HG03280 (cell line): ENCODE measurements around the gene INTS11.

Source experiments
- ATAC-seq: cut with Tn5 transposase; IDR thresholded peaks from one replicate; pipeline ENCODE4 v1.9.1; 2021; ENCODE audit warnings: mild to moderate bottlenecking, moderate library complexity; ENCODE audit not compliant: unreplicated experiment

INTS11 gene

GRCh38 chr1:1345384-1345783 is 20.9 kb upstream of the INTS11 start:
- no peak for ATAC-seq

DNA sequence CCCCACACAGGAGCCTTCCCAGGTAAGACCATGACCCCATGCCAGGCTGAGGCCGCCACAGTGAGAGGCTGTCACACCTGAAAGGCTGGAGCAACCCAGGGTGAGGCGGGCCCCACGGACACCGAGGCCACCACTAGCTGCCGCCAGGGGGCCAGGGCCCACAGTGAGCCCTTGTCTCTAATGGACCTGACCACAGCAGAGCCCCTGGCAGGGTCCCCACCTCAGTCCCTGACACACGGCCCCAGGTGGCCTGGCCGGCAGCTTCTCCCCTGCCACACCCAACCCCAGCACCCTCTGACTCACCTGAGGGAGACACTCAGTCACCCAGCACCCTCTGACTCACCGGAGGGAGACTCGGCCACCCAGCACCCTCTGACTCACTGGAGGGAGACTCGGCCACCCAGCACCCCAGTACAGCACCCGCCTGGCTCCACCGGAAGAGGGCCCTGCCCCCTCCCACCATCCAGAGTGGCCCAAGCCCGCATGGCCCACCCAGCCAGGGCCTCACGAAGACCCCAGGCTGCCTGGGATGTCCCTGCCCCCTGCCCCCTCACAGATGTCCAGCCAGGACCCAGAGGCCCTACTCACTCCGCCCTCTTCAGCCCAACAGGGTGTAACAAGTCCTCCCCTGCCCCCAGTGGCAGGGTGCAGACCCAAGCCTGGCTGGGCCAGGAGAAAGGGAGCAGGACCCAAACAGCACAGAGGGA is 20.3 kb upstream of the INTS11 start:
- ATAC-seq = no peak

DNA sequence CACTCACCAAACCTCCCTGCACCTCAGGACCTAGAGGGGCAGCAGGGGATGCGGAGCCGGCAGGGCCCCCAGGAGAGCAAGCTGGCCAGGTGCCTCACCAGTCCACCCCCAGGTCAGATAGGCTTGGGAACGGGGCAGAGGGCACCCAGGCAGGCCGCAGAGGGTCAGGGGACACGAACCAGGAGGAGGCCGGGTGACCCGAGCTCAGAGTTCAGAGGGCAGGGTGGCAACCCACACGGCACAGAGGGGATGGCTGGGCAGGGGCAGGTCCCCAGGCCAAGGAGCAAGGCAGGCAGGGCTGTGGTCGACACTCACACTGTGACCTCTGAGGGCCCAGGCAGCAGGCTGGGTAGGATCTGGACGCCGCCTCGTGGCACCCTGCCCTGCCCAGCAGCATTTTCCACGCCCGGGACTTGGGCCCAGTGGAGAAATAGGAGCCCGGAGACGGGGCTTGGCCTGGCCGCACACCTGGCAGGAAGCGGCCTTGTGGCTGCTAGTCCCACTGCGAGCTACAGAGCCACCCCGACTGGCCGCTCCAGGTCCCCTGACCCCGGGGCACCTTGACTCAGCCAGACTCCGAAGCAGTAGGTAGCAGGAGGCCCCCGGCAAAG is 19.5 kb upstream of the INTS11 start:
- ATAC-seq = no peak

- ATAC-seq = no peak
Measured at GRCh38 chr1:1342584-1343115, 18.2 kb upstream of the INTS11 start.

DNA sequence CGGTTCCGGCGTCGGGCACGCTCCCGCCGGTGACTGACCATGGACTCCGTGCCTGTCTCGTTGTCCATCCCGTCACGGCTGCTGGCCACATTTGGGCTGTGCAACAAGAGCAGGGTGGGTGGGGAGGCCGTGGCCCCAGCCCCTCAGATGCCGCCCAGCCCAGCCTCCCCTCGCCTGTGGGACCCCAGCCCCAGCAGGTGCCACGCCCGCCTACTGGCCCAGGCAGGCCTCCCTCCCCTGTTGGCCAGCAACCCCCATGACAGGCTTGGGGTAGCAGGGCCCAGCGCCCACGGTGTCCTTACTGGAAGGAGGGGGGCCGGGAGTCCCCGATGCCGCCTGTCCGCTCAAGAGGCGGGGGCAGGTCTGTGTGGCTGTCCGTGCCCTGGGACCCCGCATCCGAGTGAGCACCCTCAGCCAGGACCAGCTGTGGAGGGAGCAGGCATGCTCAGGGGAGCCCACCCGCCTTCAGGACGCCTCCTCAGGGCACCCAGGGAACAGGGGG is 17.7 kb upstream of the INTS11 start:
- no peak for ATAC-seq

DNA sequence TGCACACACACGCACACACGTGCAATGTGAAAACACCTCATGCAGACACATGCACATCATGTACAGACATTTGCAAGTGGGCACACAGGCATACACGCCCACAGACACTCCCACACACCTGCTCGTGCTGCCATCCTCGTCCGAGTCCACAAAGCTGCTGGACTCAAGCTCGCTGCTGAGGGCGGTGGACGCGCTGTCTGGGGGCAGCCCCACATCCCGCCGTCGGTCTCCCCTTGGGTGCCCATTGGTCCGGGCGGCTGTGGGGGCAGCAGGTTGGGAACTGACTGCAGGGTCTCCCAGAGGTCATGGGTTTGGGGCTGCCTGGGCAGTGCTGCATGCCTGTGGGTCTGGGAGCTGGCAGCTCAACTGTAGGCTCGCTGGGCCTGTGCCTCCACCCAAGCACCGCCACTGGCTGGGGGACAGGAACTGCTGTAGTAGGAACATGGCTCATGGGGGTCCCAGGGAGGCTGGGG is 17.1 kb upstream of the INTS11 start:
- ATAC-seq = no peak

DNA sequence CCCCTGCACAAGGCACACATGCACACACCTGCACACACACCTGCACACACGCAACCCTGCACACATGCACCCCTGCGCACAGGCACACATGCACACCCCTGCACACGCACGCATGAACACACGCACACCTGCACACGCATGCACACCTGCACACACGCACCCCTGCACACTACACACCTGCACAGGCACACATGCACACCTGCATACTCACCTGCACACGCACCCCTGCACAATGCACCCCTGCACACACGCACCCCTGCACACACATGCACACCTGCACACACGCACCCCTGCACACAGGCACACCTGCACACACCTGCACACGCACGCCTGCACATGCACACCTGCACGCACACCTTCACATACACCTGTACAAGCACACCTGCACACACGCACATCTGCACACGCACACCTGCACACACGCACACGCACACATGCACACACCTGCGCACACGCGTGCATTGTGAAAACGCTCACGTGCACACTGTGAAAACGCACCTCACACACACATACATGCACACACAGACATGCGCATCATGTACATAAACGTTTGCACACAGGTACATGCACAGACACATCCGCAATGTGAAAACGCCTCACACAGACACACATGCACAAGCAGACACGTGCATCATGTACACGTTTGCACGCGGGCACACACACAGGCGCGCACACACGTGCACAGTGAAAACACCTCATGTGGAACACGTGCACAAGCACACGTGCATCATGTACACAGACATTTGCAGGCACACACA is 16.5 kb upstream of the INTS11 start:
- no peak for ATAC-seq

- no peak for ATAC-seq
Measured at GRCh38 chr1:1340185-1340584, 15.7 kb upstream of the INTS11 start.

DNA sequence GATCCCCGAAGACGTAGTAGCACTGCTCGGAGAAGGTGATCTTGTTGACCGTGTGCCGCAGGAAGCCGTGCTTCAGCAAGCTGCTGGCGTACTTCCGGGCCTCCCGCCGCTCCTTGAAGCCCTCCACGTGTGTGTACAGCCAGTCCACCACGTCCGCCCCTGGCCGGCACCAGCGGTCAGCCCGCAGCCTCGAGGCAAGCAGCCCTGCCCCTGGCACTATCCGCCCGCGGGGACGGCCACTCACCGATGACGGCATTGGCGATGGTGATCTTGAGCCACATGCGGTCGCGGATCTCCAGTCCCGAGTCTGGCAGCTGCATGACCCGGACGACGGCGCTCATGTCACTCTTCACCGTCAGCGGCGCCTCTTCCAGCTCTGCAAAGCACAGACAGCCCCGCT is 13.8 kb upstream of the INTS11 start:
- no peak for ATAC-seq

GRCh38 chr1:1337793-1338147 is 13.3 kb upstream of the INTS11 start:
- ATAC-seq = no peak

GRCh38 chr1:1336931-1337792 is 12.7 kb upstream of the INTS11 start:
- no peak for ATAC-seq

GRCh38 chr1:1336446-1336845 is 12.0 kb upstream of the INTS11 start:
- ATAC-seq = no peak

DNA sequence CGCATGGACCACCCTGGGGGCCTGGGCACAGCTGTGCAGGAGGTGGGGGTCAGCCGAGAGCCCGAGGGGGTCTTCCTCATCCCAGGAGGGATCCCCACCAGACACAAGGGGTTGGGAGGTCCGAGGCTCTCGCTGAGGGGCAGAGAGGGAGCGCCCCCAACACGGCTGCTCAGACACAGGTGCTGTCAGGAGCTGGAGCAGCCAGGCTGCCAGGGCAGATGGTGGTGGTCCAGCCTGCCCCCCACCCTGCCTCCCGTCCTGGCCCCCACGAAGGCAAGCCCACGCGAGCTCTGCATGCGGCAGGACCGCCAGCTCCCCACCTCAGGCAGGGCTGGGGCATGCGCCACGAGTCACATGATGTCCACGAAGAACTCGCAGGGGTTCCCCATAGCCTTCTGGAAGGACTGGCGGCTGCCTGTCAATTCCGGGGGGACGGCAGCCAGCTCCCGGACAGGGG is 11.4 kb upstream of the INTS11 start:
- no peak for ATAC-seq

DNA sequence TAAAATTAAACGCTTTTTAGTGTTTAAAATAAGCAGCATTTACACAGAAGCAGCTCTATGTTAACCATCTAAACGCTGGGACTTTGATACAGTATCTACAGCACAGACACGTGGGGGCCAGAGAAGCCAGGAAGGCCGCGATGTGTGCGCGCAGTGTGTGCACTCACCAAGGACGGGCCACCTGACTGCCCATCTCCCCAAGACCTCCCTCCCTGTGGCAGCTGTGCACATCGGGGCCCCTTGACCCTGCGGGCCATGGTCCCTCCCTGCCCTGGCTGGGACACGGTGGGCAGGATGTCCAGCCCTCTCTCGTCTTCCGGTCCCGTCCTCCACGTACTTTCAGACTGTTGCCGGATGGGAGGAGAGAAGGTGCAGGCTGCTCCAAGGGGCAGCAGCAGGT is 10.8 kb upstream of the INTS11 start:
- ATAC-seq = no peak

- no peak for ATAC-seq
Measured at GRCh38 chr1:1334835-1335234, 10.4 kb upstream of the INTS11 start.

DNA sequence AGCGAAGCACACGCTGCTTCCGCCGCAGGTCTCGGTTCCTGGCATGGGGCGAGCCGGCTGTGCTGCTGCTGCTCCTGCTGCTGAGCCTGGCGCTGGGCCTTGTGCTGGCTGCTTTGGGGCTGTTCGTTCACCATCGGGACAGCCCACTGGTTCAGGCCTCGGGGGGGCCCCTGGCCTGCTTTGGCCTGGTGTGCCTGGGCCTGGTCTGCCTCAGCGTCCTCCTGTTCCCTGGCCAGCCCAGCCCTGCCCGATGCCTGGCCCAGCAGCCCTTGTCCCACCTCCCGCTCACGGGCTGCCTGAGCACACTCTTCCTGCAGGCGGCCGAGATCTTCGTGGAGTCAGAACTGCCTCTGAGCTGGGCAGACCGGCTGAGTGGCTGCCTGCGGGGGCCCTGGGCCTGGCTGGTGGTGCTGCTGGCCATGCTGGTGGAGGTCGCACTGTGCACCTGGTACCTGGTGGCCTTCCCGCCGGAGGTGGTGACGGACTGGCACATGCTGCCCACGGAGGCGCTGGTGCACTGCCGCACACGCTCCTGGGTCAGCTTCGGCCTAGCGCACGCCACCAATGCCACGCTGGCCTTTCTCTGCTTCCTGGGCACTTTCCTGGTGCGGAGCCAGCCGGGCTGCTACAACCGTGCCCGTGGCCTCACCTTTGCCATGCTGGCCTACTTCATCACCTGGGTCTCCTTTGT is 9.2 kb upstream of the INTS11 start:
- ATAC-seq = no peak

GRCh38 chr1:1332774-1333480 is 8.5 kb upstream of the INTS11 start:
- no peak for ATAC-seq

DNA sequence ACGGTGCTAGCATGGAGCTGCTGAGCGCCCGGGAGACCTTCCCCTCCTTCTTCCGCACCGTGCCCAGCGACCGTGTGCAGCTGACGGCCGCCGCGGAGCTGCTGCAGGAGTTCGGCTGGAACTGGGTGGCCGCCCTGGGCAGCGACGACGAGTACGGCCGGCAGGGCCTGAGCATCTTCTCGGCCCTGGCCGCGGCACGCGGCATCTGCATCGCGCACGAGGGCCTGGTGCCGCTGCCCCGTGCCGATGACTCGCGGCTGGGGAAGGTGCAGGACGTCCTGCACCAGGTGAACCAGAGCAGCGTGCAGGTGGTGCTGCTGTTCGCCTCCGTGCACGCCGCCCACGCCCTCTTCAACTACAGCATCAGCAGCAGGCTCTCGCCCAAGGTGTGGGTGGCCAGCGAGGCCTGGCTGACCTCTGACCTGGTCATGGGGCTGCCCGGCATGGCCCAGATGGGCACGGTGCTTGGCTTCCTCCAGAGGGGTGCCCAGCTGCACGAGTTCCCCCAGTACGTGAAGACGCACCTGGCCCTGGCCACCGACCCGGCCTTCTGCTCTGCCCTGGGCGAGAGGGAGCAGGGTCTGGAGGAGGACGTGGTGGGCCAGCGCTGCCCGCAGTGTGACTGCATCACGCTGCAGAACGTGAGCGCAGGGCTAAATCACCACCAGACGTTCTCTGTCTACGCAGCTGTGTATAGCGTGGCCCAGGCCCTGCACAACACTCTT is 7.7 kb upstream of the INTS11 start:
- no peak for ATAC-seq
